GM18517 (cell line): ENCODE measurements around the gene MORN2.
A peak's percentile ranks its signal among the peaks of the same experiment; 100 is the strongest.
"Not testable (repeated sequence)": the region's sequence is repeated elsewhere in the genome, so short reads cannot be mapped to it uniquely, and the experiment has no call there.

Experiments used
- ATAC-seq: cut with Tn5 transposase; IDR thresholded peaks from one replicate; pipeline ENCODE4 v1.9.1; 2021; ENCODE audit warnings: mild to moderate bottlenecking, moderate library complexity; ENCODE audit not compliant: unreplicated experiment

MORN2 gene

GRCh38 chr2:38875576-38876367, at the start of gene MORN2, which contains the start of gene DHX57:
Gene MORN2 (plus strand): TSS chr2:38875976.
Gene DHX57 (minus strand): TSS chr2:38875934. CDS start chr2:38868405, 7,529 bp downstream.
- ATAC-seq = peak; percentile 97

GRCh38 chr2:38827539-38828145, 48.1 kb upstream of the MORN2 start:
- not testable (repeated sequence) for ATAC-seq

- ATAC-seq = no peak
Observed at GRCh38 chr2:38828460-38828859, 47.3 kb upstream of the MORN2 start.

DNA sequence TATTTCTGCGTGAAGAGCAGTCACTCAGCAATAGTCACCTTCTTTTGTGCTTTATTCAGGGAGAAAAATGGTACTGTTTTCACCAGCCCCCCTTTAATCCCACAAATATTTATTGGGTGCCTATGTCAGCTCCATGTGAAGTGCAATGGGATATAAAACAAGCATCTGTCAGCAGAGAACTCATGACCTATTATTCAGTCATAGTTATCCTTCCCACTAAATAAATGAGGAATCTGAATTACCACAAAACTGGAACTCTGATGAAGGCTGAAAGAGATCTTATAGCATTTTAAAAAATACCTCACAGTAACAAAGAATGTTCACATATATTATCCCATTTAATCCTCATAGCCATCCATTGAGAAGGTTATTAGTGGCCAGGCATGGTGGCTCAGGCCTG, 45.8 kb upstream of the MORN2 start:
- no peak for ATAC-seq

DNA sequence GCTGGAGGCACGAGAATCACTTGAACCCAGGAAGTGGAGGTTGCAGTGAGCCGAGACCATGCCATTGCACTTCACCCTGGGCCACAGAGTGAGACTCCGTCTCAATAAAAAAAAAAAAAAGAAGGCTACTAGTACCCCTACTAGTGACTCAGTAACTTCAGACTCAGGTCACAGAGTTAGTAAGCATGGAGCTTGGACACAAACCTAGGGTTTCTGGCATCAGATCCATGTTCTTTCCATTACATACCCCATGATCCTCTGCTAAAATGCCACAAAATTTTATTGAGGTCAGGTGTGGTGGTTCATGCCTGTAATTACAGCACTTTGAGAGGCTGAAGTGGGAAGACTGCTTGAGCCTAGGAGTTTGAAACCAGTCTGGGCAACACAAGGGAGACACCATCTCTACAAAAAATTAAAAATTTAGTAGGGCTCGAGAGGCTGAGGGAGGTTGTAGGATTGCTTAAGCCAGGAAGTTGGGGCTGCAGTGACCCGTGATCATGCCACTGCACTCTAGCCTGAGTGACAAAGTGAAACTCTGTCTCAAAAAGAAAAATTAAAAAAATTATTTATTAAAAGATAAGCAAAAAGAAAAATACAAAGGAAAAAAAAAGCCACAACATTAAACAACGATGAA, 45.1 kb upstream of the MORN2 start:
- no peak for ATAC-seq

DNA sequence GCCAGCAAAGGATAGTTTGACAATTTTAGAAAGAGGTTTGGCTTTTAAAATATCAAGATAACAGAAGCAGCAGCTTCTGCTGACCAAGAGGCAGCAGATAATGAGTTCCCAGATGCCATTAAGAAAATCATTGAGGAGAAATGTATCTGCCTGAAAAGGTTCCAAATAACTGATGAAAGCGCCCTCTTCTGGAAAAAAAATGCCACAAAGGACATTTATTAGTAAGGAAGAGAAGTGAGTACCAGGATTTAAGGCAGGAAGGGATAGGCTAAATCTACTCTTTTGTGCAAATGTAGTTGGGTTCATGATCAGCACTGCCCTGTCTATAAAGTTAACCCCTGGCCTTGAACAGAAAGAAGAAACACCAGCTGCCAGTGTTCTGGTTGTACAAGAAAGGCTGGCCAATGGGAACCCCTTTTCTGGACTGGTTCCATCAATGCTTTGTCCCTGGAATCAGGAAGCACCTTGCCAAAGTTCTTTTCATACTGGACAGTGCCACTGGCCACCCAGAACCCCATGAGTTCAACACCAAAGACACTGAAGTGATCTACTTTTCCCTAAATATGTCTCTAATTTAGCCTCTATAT, 40.7 kb upstream of the MORN2 start:
- ATAC-seq = no peak

DNA sequence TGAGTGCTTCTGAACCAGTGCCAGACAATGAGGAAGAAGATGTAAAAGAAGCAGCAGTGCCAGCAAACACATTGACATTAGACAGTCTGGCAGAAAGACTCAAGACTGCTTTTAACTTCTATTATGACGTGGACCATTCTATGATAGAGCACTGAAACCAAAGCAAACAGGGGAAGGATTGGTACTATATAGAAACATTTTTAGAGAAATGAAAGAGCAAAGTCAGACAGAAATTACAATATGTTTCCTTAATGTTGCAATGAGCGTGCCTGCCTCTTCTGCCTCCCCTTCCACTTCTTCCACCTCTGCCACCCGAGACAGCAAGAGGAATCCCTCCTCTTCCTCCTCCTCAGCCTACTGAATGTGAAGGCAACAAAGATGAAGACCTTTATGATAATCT, 39.8 kb upstream of the MORN2 start:
- peak; percentile 94 for ATAC-seq

- no peak for ATAC-seq
Observed at GRCh38 chr2:38836791-38837190, 39.0 kb upstream of the MORN2 start.

DNA sequence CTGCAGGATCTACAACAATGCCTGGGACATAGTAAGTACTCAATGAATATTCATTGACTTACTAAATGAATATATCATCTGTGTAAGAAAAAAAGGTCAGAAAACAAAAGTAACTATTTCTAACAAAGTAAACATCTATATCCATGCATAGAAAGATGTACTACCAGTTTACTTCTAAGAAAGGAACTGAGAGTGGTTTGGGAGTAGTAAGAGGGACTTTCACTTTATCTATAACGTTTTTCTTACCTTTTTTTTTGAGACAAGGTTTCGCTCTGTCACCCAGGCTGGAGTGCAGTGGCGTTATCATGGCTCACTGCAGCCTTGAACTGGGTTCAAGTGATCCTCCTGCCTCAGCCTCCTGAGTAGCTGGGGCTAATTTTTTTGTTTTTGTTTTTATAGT, 25.7 kb upstream of the MORN2 start:
- peak; percentile 94 for ATAC-seq

GRCh38 chr2:38856165-38856564, 19.6 kb upstream of the MORN2 start:
- no peak for ATAC-seq

- ATAC-seq = no peak
Observed at GRCh38 chr2:38862476-38862875, 13.3 kb upstream of the MORN2 start.

GRCh38 chr2:38863061-38863695, 12.6 kb upstream of the MORN2 start:
- ATAC-seq = no peak

DNA sequence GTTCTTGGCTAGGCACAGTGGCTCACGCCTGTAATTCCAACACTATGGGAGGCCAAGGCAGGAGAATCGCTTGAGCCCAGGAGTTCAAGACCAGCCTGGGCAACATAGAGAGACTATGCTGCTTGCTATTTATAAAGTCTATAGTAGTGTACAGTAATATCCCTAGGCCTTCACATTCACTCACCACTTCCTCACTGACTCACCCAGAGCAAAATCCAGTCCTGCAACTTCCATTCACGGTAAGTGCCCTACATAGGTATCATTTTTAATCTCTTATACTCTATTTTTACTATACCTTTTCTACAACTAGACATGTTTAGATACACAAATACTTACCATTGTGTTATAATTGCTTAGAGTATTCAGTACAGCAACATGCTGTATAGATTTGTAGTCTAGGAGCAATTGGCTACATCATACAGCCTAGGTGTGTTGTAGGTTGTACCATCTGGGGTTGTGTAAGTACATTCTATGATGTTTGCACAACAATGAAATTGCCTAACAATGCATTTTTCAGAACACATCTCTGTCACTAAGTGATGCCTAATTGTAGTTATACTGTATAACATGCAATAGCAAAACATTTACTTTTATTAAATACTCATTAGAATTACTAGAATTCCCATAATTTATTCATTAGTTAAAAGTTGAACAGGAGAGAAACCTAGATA, 8.9 kb upstream of the MORN2 start:
- no peak for ATAC-seq

- ATAC-seq = no peak
Observed at GRCh38 chr2:38871432-38871831, 4.3 kb upstream of the MORN2 start.

DNA sequence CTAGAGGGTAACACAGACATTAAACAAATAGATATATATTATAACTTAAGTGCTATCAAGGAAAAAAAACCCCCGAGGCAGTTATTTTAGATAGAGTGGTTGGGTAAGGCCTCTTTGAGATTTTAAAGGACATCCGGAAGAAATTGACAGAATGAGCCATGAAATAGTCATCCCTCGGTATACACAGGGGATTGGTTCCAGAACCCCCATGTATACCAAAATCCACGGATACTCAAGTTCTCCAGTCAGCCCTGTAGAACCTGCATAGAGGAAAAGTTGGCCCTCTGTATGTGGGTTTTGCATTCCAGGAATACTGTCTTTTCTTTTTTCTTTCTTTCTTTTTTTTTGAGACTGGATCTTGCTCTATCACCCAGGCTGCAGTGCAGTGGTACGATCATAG, 2.0 kb upstream of the MORN2 start:
- ATAC-seq = no peak

DNA sequence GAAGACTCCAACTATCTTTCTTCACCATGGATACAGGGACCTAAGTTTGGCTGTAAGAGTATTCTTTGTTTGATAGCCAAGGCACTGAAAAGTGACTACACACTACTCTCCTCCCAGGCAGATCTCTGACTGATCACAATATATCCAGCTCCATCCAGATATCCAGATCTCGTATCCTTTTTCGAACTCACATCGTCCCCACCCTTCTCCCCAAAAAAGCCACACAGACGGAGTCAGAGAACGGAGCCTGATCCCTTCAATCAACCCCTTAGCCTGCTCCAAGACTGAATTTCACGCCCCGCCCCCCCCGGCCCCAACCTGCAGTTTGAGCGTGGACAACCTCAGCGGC, 575 bp upstream of the MORN2 start:
- no peak for ATAC-seq

GRCh38 chr2:38876407-38876806, 631 bp downstream of the MORN2 start:
- ATAC-seq = no peak

DNA sequence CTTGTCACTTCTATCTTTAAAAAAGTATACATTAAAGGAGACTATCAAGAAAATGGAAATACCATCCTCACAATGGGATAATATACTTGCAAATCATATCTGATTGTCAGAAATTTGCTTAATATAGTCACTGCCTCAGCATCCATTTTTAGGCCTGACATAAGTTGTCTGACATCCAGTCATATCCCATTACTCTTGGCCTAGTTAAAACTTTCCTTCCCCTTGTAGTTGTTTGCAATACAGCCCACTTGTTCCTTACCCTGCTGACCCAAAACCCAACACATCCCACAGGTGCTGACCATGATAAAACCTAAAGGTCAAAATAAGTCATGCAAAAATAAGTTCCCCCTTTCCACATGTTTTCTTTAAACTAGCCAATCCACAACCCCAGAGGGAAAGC, 10.3 kb downstream of the MORN2 start:
- ATAC-seq = no peak

- ATAC-seq = no peak
Observed at GRCh38 chr2:38887347-38887746, 11.6 kb downstream of the MORN2 start.

GRCh38 chr2:38887902-38888554, 12.3 kb downstream of the MORN2 start:
- ATAC-seq = no peak
